Transverse colon (tissue), 4 donors: ENCODE results near the gene FKBP5.

Experiments used
- CTCF ChIP-seq, 5 experiments: fragments of 200-600 bp in 3 of 5; fragments of 450-650 bp in 2 of 5; sonication (generic) in 3 of 5; IDR thresholded peaks; 1 replicate in 2 of 5; 2 replicates in 3 of 5; pipeline ENCODE4 v1.5.1; 2016 to 2017; ENCODE audit warnings: antibody characterized with exemption in 5 of 5, inconsistent platforms in 3 of 5, mild to moderate bottlenecking in 2 of 5, moderate library complexity in 1 of 5
- EP300 ChIP-seq: sonication (generic); formaldehyde crosslinking; IDR thresholded peaks from one replicate; pipeline ENCODE4 v1.6.1; 2017; ENCODE audit warnings: antibody characterized with exemption, low read depth
- POLR2A ChIP-seq: fragments of 450-650 bp; IDR thresholded peaks from one replicate; pipeline ENCODE4 v1.6.1; 2016; ENCODE audit warnings: antibody characterized with exemption, mild to moderate bottlenecking, moderate library complexity
- POLR2AphosphoS5 ChIP-seq, 3 donors: sonication (generic); formaldehyde crosslinking; IDR thresholded peaks; one replicate each; pipeline ENCODE4 v1.6.1; 2016; ENCODE audit warnings: antibody characterized with exemption in 3 of 3

DNA sequence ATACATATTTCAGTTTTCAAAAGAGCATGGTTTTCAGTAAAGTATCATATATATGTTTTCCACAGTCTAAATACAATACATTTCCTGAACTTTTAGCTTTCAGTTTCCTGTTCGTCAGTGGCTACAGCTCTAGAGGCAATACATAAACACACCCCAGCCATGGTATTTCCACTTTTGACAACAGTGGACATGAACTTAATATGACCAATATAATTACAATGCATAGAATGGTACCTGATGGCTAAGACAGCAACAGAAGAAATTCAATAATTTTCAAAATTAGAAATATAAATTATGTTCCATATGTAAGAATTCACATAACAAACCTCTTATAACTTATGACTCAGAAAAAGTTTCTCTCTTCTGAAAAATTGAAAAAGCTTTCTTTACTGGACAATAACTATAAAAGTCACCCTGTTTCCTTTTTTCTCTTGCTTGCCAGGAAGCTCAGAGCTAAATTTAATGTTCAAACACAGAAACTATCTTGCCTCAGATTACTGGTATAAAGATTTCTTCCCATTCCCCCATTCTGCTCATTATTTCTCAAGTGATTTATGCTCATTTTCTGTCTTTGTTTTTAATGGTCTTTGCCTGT lies 19.2 kb downstream of the FKBP5 start:
- TF ChIP-seq POLR2AphosphoS5 (IDR thresholded peaks at IDR 0.05) (no peak), POLR2A (no peak), CTCF (IDR thresholded peaks at IDR 0.05) (no peak), EP300 (no peak)
